ENCODE data around the gene MT3. TPM values are rescaled to one million over a fixed set of nuclear protein-coding genes. Genes with fewer than 3 reads are reported as not detected.

Gene MT3
- polyA plus RNA-seq, 1 experiment: not detected

DNA sequence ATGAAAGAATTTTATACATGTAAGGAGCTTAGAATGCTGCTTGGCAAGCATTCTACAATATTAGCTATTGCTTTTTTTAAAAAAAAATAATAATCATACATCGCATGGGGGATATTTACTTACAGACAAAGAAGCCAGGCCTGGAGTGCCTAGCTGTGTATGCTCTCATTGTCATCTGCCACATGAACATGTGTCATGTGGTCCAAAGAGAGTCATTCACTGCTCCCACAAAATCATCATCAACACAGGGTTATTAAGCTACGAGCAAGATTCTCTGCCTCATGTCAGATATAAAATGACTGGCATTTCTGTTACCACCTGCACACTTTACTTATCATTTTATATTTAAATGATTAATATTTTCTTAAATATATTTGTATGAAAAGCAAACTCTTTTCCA lies 34.3 kb downstream of the MT3 start:
- Histone ChIP-seq H3K27me3 (ENCODE audit: control insufficient read depth, insufficient read depth, low read length) (no peaks in the 10 kb centered on the region), H3K9me3 (ENCODE audit: control insufficient read depth, insufficient read depth, low read length) (no peaks in the 10 kb centered on the region), H3K4me3 (ENCODE audit: low read depth, low read length) (no peak overlapping the region), H3K27ac (ENCODE audit: low read depth, low read length) (no peak overlapping the region)
- DNase-seq (ENCODE audit: low read depth, low spot score): no peak
- TF ChIP-seq, protein P1, sequence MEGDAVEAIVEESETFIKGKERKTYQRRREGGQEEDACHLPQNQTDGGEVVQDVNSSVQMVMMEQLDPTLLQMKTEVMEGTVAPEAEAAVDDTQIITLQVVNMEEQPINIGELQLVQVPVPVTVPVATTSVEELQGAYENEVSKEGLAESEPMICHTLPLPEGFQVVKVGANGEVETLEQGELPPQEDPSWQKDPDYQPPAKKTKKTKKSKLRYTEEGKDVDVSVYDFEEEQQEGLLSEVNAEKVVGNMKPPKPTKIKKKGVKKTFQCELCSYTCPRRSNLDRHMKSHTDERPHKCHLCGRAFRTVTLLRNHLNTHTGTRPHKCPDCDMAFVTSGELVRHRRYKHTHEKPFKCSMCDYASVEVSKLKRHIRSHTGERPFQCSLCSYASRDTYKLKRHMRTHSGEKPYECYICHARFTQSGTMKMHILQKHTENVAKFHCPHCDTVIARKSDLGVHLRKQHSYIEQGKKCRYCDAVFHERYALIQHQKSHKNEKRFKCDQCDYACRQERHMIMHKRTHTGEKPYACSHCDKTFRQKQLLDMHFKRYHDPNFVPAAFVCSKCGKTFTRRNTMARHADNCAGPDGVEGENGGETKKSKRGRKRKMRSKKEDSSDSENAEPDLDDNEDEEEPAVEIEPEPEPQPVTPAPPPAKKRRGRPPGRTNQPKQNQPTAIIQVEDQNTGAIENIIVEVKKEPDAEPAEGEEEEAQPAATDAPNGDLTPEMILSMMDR (IDR thresholded peaks at IDR 0.05; ENCODE audit: low read depth, low read length): no peak
- ChIA-PET POLR2A (interaction anchor here (4.8 kb wide), 1 partner anchor 14 kb away, joined by 201 read pairs; the partner anchor contains the start of gene MT2A), CTCF (interaction anchor here (0.6 kb wide), 1 partner anchor 59 kb away, joined by 3 read pairs; no protein-coding TSS in a partner anchor)

DNA sequence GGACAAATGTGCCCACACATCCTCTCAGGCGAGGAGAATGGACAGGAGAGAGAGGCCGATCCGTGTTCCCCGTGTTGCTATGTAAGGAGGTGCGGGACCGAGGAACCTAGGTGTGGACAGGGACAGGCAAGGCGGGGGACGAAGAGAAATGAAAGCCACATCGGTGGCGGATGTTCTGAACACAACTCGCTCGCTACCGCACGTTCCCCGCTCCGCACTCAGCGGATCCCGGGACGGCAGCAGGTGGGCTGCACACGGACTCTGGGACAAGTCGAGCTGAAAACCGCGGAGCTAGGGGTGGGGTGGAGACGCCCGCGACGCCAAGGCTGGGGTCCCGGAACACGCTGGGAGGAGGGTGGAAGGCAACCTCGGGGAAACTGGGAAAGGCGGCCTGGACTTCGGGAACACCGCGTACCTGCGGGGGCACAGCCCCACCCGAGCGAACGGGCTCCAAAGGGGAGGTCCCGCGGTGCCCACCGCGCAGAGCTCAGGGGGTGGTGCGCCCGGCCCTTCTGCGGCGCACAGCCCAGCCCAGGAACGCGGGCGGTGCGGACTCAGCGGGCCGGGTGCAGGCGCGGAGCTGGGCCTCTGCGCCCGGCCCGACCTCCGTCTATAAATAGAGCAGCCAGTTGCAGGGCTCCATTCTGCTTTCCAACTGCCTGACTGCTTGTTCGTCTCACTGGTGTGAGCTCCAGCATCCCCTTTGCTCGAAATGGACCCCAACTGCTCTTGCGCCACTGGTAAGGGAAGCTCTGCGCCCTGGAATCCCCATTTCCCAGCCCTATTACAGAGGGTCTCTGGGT lies 36.0 kb downstream of the MT3 start, which contains the start of gene MT1E:
MT1E (plus strand) TSS at position 642 of the 803 bp plus-strand sequence; CDS start at position 713, 71 bp downstream.
- CTCF ChIA-PET: interaction anchor here (0.6 to 1.4 kb wide), 4 partner anchors 17 to 111 kb away, joined by 3 to 7 read pairs (median 4); partner anchors contain the start of gene MT2A
- no peaks in the 10 kb centered on the region for H3K27me3 ChIP-seq (ENCODE audit: control insufficient read depth, insufficient read depth, low read length)
- H3K27ac ChIP-seq (ENCODE audit: low read depth, low read length): peak within 1 kb of the TSS; percentile 78
- POLR2A ChIA-PET: interaction anchor here (0.6 to 4.8 kb wide), 22 partner anchors 9 to 174 kb away, joined by 3 to 201 read pairs (median 4); partner anchors contain the start of genes MT1F, MT1G, MT1X and MT2A
- TF ChIP-seq, protein P1 (IDR thresholded peaks at IDR 0.05; ENCODE audit: low read depth, low read length): no peak
- DNase-seq (ENCODE audit: low read depth, low spot score): no peak
- no peaks in the 10 kb centered on the region for H3K9me3 ChIP-seq (ENCODE audit: control insufficient read depth, insufficient read depth, low read length)
- H3K4me3 ChIP-seq (ENCODE audit: low read depth, low read length): peak within 1 kb of the TSS; percentile 73

DNA sequence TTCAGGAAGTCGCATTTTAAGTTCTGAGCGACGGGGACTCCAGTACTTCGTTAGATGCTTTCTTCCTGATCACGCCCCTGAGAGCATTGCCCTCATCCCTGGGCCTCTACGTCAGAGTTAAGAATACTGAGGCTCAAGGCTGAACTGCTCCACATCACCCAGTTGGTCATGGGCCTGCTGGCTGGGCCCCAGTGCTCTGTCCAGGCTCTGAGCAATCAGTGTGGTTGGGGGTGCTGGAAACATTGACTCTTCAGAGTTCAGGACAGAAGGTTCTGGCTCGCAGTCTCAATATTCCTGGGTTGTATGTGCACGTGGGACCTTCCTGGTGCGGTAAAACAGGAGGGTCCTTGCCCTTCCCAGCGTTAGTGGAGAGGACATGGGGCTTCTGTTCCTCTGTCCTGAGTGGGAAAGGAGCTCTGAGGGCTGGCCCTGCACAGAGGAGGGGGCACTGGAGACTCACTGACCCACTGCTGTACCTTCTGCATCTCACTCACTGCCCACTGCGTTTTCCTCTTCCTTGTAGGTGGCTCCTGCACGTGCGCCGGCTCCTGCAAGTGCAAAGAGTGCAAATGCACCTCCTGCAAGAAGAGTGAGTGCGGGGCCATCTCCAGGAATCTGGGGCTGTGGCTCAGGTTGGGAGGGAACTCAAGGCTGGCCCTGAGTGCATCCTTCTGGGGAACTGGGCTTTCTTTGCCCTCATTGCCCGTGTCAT lies 36.8 kb downstream of the MT3 start:
- ChIA-PET POLR2A (interaction anchor here (0.6 to 4.8 kb wide), 21 partner anchors 9 to 304 kb away, joined by 3 to 201 read pairs (median 4); partner anchors contain the start of genes MT1F, MT1G, MT1X and MT2A), CTCF (interaction anchor here (0.6 to 1.2 kb wide), 3 partner anchors 75 to 112 kb away, joined by 3 to 7 read pairs (median 3); no protein-coding TSS in a partner anchor)
- peak overlapping the region; percentile 73 for H3K4me3 ChIP-seq (ENCODE audit: low read depth, low read length)
- H3K27me3 ChIP-seq (ENCODE audit: control insufficient read depth, insufficient read depth, low read length): peaks cover under 1% of the 10 kb centered on the region
- H3K27ac ChIP-seq (ENCODE audit: low read depth, low read length): peak overlapping the region; percentile 78
- TF ChIP-seq, protein P1 (IDR thresholded peaks at IDR 0.05; ENCODE audit: low read depth, low read length): no peak
- DNase-seq (ENCODE audit: low read depth, low spot score): no peak
- H3K9me3 ChIP-seq (ENCODE audit: control insufficient read depth, insufficient read depth, low read length): no peaks in the 10 kb centered on the region

DNA sequence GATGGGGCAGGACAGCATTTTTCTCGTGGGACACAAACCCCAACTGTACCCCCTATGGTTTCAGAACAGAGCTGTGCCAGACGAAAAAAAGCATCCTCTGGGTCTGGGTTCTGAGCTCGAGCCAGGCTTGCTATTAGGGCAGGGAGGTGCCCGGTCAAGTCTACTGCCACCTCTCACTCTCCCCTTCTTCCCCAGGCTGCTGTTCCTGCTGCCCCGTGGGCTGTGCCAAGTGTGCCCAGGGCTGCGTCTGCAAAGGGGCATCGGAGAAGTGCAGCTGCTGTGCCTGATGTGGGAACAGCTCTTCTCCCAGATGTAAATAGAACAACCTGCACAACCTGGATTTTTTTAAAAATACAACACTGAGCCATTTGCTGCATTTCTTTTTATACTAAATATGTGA lies 37.4 kb downstream of the MT3 start:
- Histone ChIP-seq H3K27me3 (ENCODE audit: control insufficient read depth, insufficient read depth, low read length) (peaks cover 2% of the 10 kb centered on the region), H3K9me3 (ENCODE audit: control insufficient read depth, insufficient read depth, low read length) (no peaks in the 10 kb centered on the region), H3K27ac (ENCODE audit: low read depth, low read length) (peak overlapping the region; percentile 47), H3K4me3 (ENCODE audit: low read depth, low read length) (peak overlapping the region; percentile 73)
- ChIA-PET CTCF (interaction anchor here (1.1 to 1.2 kb wide), 2 partner anchors 74 to 113 kb away, joined by 3 to 7 read pairs; no protein-coding TSS in a partner anchor), POLR2A (interaction anchor here (0.7 to 4.8 kb wide), 6 partner anchors 10 to 304 kb away, joined by 3 to 201 read pairs (median 14); partner anchors contain the start of genes MT1X and MT2A)
- TF ChIP-seq, protein P1 (IDR thresholded peaks at IDR 0.05; ENCODE audit: low read depth, low read length): no peak
- DNase-seq (ENCODE audit: low read depth, low spot score): no peak

Measured in AG04450 (cell line).